Mucosa of stomach (tissue), 1 donor: ENCODE results near the gene MEOX2.

Experiments used
- H3K27me3 ChIP-seq: one replicate; pipeline ENCODE4 v1.7.0; 2013; ENCODE audit warnings: mild to moderate bottlenecking, low read length; ENCODE audit not compliant: control insufficient read depth, insufficient read depth
- H3K36me3 ChIP-seq: one replicate; pipeline ENCODE4 v1.7.0; 2013; ENCODE audit warnings: low read length; ENCODE audit not compliant: control insufficient read depth, insufficient read depth
- H3K4me1 ChIP-seq: one replicate; pipeline ENCODE4 v1.7.0; 2013; ENCODE audit warnings: mild to moderate bottlenecking, low read length; ENCODE audit not compliant: control insufficient read depth, insufficient read depth
- H3K4me3 ChIP-seq: one replicate; pipeline ENCODE4 v1.7.0; 2013; ENCODE audit warnings: low read length
- H3K9ac ChIP-seq: one replicate; pipeline ENCODE4 v1.7.0; 2013; ENCODE audit warnings: mild to moderate bottlenecking, low read length, moderate library complexity
- H3K9me3 ChIP-seq: one replicate; pipeline ENCODE4 v1.7.0; 2013; ENCODE audit warnings: mild to moderate bottlenecking, low read length, moderate library complexity; ENCODE audit not compliant: control insufficient read depth
- donor health status: Pancreatic carcinoma.

Gene MEOX2

GRCh38 chr7:15604166-15604565, 82.3 kb downstream of the MEOX2 start:
- Histone ChIP-seq H3K36me3 (no peaks in the 10 kb centered on the region), H3K4me3 (no peak overlapping the region), H3K9me3 (no peaks in the 10 kb centered on the region), H3K27me3 (no peaks in the 10 kb centered on the region), H3K9ac (no peak overlapping the region), H3K4me1 (no peaks in the 10 kb centered on the region)

DNA sequence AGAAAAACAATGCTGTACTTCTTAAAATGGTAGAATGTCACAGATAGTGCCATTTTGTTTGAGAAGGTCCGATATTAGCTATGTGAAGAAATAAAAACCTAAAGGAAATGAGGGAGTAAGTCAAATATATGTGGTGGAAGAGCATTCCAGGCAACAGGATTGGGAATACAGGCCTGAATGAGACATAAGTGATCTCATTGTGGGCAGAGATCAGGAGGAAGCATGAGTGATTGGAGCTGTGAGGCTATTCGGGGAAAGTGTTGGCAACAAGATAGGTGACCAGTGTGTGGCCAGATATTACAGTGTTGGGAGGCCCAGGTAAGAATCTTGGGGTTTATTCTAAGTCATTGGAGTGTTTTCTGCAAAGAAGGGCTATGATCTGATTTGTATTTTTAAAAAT, 83.4 kb downstream of the MEOX2 start:
- Histone ChIP-seq H3K9ac (no peak overlapping the region), H3K9me3 (no peaks in the 10 kb centered on the region)

GRCh38 chr7:15602236-15602635, 84.2 kb downstream of the MEOX2 start:
- H3K36me3 ChIP-seq = no peaks in the 10 kb centered on the region

More for the DNA sequence above, 83.4 kb downstream of the MEOX2 start:
- no peaks in the 10 kb centered on the region for H3K4me1 ChIP-seq
- no peaks in the 10 kb centered on the region for H3K36me3 ChIP-seq
- no peak overlapping the region for H3K4me3 ChIP-seq
- H3K27me3 ChIP-seq = no peaks in the 10 kb centered on the region

DNA sequence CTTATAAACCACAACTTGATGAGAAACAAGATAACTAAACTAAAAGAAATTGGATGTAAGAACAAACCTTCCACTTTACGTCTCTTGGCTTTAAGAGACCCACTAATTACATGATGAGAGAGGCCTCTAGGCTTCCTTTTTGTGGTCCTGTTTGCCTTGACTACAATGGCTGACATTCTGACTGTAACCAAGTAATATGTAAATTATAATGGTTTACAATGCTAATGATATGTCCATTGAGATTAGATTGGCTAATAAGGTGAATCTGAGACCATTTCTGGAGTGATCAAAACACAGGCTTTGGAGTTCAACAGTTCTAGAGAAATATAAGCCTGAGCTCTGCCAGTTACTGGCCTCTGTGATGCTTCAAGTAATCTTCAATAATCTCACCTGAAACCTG, 85.3 kb downstream of the MEOX2 start:
- no peaks in the 10 kb centered on the region for H3K27me3 ChIP-seq
- no peaks in the 10 kb centered on the region for H3K36me3 ChIP-seq
- H3K4me1 ChIP-seq = no peaks in the 10 kb centered on the region
- H3K4me3 ChIP-seq = no peak overlapping the region
- no peaks in the 10 kb centered on the region for H3K9me3 ChIP-seq
- H3K9ac ChIP-seq = no peak overlapping the region

More at GRCh38 chr7:15602236-15602635, 84.2 kb downstream of the MEOX2 start:
- no peak overlapping the region for H3K4me3 ChIP-seq
- no peak overlapping the region for H3K9ac ChIP-seq
- H3K9me3 ChIP-seq = no peaks in the 10 kb centered on the region
- no peaks in the 10 kb centered on the region for H3K4me1 ChIP-seq
- H3K27me3 ChIP-seq = no peaks in the 10 kb centered on the region

- H3K27me3 ChIP-seq = no peaks in the 10 kb centered on the region
- H3K4me1 ChIP-seq = no peaks in the 10 kb centered on the region
- no peak overlapping the region for H3K4me3 ChIP-seq
- no peaks in the 10 kb centered on the region for H3K36me3 ChIP-seq
- H3K9me3 ChIP-seq = no peaks in the 10 kb centered on the region
- H3K9ac ChIP-seq = no peak overlapping the region
These were observed 86.2 kb downstream of the MEOX2 start for GRCh38 chr7:15600298-15600697.

DNA sequence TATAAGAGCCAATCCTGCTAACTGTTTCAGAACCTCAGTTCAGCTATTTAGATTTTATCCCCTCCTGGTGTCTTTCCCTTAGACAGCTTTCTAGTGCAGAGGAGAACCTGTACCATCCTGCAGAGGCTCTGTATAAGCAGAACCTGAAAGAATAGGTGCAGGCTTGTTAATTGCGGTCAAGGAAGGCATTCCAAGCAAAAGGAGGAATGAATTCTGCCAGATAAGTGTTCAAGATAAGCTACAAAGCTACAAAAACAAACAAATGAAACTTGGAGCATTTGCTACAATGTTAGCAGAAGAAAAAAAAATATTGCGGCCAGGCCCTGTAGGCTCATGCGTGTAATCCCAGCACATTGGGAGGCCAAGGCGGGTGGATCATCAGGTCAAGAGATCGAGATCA, 92.0 kb downstream of the MEOX2 start:
- H3K9ac ChIP-seq = no peak overlapping the region
- no peak overlapping the region for H3K4me3 ChIP-seq
- H3K4me1 ChIP-seq = no peaks in the 10 kb centered on the region
- H3K27me3 ChIP-seq = no peaks in the 10 kb centered on the region
- no peaks in the 10 kb centered on the region for H3K36me3 ChIP-seq
- no peaks in the 10 kb centered on the region for H3K9me3 ChIP-seq

DNA sequence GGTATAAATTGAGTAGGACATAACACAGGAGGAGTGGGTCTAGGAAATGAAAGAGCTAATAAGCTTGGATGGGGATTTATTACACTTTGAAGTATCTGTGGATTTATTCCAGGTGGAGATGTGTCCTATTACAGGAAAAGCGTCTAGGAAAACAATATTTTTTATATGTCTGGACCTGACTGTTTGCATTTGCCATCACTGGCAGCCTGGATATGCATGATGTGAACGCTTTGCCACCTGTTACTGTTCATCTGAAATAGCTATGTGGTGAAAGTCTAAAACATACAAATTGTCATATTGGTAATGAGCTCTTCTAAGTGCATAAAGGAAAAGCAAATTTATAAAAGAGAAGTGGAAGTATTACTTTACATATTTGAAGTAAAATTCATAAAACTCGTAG, 93.1 kb downstream of the MEOX2 start:
- no peaks in the 10 kb centered on the region for H3K9me3 ChIP-seq
- no peaks in the 10 kb centered on the region for H3K36me3 ChIP-seq
- no peak overlapping the region for H3K4me3 ChIP-seq
- H3K27me3 ChIP-seq = no peaks in the 10 kb centered on the region
- H3K4me1 ChIP-seq = no peaks in the 10 kb centered on the region
- H3K9ac ChIP-seq = no peak overlapping the region

GRCh38 chr7:15586266-15586665, 100.2 kb downstream of the MEOX2 start:
- H3K27me3 ChIP-seq = no peaks in the 10 kb centered on the region
- H3K9ac ChIP-seq = no peak overlapping the region
- H3K9me3 ChIP-seq = no peaks in the 10 kb centered on the region
- H3K4me1 ChIP-seq = no peaks in the 10 kb centered on the region
- H3K4me3 ChIP-seq = no peak overlapping the region
- no peaks in the 10 kb centered on the region for H3K36me3 ChIP-seq

- Histone ChIP-seq H3K36me3 (no peaks in the 10 kb centered on the region), H3K27me3 (no peaks in the 10 kb centered on the region), H3K4me1 (no peaks in the 10 kb centered on the region), H3K9me3 (no peaks in the 10 kb centered on the region), H3K9ac (no peak overlapping the region), H3K4me3 (no peak overlapping the region)
These were observed 101.9 kb downstream of the MEOX2 start for GRCh38 chr7:15584575-15584974.

GRCh38 chr7:15582773-15583172, 103.7 kb downstream of the MEOX2 start:
- H3K4me3 ChIP-seq = no peak overlapping the region
- H3K9me3 ChIP-seq = no peaks in the 10 kb centered on the region
- no peaks in the 10 kb centered on the region for H3K4me1 ChIP-seq
- no peak overlapping the region for H3K9ac ChIP-seq
- H3K27me3 ChIP-seq = no peaks in the 10 kb centered on the region
- no peaks in the 10 kb centered on the region for H3K36me3 ChIP-seq

DNA sequence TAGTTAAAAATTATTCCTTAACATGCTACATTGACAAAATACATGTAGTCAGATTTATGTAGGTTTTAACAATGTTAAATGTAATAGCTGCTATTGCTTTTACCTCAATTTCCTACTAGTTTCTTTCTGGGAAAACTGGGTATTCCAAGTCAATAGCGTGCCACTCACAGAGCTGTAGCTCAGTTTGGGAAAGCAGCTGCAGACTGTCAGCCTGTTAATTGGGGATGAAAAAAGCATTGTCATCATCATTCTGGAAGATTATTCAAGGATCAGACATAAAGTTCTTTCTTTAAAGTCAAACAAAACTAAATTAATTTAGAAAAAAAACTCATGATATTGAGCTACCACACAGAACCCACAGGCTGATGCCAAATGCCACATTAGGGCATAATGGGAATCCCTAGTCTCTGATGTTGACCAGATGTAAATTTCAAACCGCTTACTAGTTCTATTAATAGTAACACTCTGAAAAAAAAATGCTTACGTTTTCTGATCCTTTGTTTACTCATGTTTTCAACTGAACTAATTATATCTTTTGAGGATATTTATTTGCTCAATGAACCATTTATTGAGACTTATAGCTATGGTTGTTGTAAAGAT, 105.0 kb downstream of the MEOX2 start:
- Histone ChIP-seq H3K36me3 (no peaks in the 10 kb centered on the region), H3K27me3 (no peaks in the 10 kb centered on the region), H3K9me3 (no peaks in the 10 kb centered on the region), H3K4me3 (no peak overlapping the region), H3K9ac (no peak overlapping the region), H3K4me1 (no peaks in the 10 kb centered on the region)

DNA sequence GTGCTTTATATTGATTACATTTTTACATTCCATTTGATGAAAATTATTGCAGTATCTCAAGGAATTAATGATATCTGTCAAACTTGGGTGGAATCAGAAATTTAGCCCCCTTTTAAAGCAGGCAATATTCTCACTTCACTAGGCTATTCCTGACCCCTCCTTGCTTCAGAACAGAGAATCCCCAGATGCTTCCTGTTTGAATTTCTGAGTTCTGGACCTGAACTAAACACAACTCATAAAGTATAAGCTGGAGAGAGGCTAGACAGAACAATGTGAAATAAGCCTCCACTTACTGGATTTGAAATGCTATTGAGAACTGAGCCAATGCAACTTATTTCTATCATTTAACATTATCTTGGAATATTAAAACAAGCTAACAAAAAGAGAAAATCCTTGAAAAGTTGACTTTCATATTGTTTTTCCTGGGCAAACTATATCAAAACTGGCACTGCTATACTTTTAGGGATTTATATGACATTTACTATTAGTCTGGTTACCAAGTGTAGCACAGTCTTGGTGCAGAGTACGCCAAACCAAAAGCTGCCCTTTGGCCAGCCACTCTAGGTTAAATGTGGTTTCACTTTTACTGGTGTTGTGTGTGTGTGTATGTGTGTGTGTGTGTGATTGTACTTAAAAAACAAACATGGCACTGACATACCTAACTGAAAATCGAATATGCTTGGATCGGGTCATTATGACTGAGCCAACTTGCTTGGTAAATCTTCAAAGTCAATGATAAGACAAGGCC, 105.7 kb downstream of the MEOX2 start:
- Histone ChIP-seq H3K9ac (no peak overlapping the region), H3K27me3 (no peaks in the 10 kb centered on the region), H3K36me3 (no peaks in the 10 kb centered on the region), H3K4me1 (no peaks in the 10 kb centered on the region), H3K9me3 (no peaks in the 10 kb centered on the region), H3K4me3 (no peak overlapping the region)
